VCaP (cell line): ENCODE measurements around the gene C19orf73.

Source experiments
- H3K27ac ChIP-seq: fragments of 450-650 bp; 2 replicates; pipeline ENCODE4 v1.5.1; 2017
- TF ChIP-seq, protein P1 (sequence below): fragments of 450-650 bp; conservative IDR thresholded peaks from 2 replicates; pipeline ENCODE4 v1.5.1; 2017; ENCODE audit warnings: mild to moderate bottlenecking, moderate library complexity

C19orf73 gene

DNA sequence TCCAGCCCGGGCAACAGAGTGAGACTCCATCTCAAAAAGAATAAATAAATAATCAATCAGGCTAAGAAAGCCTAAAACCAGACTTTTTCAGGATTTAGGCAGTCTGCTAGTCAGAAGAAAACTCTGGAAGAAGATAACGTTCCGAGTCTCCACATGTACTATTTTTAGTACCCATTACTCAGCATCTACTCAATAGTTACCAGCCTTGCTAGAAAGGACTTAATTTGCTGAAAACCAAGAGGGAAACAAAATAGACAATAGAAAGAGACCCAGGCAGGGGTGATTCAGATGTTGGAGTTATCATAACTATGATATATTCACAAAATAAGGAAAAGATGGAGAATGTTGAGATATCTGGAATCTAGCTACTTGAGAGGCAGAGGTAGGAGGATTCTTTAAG lies 8.4 kb downstream of the C19orf73 start:
- TF ChIP-seq, protein P1, sequence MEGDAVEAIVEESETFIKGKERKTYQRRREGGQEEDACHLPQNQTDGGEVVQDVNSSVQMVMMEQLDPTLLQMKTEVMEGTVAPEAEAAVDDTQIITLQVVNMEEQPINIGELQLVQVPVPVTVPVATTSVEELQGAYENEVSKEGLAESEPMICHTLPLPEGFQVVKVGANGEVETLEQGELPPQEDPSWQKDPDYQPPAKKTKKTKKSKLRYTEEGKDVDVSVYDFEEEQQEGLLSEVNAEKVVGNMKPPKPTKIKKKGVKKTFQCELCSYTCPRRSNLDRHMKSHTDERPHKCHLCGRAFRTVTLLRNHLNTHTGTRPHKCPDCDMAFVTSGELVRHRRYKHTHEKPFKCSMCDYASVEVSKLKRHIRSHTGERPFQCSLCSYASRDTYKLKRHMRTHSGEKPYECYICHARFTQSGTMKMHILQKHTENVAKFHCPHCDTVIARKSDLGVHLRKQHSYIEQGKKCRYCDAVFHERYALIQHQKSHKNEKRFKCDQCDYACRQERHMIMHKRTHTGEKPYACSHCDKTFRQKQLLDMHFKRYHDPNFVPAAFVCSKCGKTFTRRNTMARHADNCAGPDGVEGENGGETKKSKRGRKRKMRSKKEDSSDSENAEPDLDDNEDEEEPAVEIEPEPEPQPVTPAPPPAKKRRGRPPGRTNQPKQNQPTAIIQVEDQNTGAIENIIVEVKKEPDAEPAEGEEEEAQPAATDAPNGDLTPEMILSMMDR = no peak
- H3K27ac ChIP-seq = peak overlapping the region; percentile 20; the same call in 1 of the 2 replicates

DNA sequence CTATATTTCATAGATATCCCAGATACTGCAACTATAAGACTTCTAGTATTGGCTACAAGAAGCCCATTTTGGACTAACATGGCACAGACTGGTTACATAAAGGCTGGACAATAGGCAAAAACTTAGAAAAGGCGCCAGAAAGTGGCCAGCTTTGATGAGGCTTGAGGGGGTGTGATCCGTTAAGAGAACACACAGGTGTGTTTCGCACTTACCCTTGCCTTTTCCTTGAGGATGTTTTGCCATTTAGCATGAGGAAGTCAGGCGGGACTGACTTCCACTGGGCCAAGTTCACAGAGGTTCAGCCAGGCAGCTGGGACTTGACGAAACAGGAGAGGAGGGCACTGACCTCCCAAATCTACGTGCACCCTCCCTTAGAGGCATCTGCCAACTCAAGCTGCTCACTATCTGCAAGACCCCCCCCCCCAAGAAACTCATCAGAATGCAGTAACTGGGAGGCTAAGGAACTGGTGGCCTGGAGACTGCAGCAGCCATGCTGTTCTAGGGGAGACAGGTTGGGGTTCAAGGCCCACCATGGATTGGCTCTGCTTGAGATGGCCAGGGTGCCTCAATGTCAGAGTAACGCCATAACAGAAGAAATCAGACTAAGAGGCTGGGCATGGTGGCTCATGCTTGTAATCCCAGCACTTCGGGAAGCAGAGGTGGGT lies 9.2 kb downstream of the C19orf73 start:
- H3K27ac ChIP-seq = no peak overlapping the region; the same call in 1 of the 2 replicates
- TF ChIP-seq, protein P1 = no peak

DNA sequence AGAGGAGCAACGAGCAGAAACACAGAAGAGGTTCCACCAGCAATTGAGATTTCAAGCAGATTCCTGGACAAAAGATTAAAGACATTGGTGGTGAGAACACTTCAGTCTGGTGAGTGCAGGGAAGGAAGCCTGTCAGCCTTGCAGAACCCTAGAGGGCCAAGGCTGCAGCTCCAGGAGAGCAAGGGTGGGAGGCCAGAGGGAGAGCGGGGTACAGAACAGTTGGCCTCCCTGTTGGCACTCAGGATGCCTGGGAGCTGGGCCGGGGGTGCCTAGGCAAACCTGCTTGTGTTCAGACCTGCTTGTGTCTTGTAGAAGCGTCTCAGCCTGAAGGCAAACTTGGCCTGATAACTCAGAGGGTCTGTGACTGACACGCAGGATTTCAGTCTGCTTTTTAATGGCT lies 9.9 kb downstream of the C19orf73 start:
- H3K27ac ChIP-seq = no peak overlapping the region
- TF ChIP-seq, protein P1 = no peak

DNA sequence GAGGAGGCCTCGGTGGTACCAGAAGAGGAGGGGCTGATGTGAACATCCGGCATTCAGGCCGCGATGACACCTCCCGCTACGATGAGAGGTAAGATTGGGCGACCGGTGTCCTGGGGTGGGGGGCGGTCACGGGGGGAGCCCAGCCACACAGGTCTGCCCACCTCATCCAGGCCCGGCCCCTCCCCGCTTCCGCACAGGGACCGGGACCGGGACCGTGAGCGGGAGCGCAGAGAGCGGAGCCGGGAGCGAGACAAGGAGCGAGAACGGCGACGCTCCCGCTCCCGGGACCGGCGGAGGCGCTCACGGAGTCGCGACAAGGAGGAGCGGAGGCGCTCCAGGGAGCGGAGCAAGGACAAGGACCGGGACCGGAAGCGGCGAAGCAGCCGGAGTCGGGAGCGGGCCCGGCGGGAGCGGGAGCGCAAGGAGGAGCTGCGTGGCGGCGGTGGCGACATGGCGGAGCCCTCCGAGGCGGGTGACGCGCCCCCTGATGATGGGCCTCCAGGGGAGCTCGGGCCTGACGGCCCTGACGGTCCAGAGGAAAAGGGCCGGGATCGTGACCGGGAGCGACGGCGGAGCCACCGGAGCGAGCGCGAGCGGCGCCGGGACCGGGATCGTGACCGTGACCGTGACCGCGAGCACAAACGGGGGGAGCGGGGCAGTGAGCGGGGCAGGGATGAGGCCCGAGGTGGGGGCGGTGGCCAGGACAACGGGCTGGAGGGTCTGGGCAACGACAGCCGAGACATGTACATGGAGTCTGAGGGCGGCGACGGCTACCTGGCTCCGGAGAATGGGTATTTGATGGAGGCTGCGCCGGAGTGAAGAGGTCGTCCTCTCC lies 11.1 kb downstream of the C19orf73 start:
- no peak overlapping the region for H3K27ac ChIP-seq
- TF ChIP-seq, protein P1 = no peak

DNA sequence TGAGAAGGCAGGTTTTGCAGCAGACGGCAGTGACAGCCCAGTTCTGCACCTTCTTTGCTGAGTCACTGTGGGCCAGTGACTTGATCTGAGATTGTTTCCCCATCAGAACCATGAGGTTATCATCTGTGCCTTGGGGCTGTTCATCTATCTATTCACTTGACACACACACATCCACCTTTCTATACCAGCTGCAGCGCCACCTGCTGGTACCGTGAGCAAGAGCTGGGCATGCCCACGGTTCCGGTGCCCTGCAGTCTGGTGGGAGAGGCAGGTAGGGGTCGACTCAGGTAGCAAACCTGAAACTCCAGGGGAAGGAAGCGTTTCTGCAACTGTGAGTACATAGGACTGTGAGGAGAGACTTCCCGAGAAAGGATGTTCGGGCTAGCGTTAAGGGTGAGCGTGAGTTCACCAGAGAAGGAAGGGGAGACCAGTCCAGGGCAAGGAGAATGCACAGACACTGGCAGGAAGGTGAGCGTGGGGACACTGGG lies 12.3 kb downstream of the C19orf73 start:
- TF ChIP-seq, protein P1 = peak; percentile 95
- H3K27ac ChIP-seq = no peak overlapping the region

DNA sequence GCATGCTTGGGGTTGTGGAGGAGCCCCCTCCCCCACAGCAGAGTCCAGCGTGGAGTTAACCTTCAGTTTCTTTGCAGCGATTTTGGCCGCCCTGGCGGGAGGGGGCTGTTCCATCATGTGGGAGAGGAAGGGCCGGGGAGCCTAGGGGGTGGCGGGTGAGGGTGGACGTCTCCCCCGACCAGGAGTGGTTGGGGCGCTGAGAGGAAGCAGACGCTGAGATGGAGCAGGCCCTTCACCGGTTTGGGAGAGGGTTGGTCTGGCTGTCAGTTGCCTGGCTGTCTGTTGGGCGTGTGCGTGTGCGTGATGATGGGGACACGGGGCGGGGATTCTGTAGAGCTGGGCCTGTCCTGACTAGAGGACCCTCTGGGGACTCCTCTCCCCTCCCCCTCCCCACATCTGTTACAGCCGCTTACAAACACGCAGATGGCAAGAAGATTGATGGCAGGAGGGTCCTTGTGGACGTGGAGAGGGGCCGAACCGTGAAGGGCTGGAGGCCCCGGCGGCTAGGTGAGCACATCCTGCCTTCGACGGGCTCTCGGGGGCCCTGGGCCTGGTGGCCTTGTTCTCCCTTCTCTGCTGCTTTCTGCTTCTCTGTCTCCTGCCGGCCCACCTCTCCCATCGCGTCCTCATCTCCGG lies 14.6 kb downstream of the C19orf73 start:
- TF ChIP-seq, protein P1 = no peak
- no peak overlapping the region for H3K27ac ChIP-seq
